HG03064 (cell line): Measurements from ENCODE around the gene ERCC6.
A peak's percentile ranks its signal among the peaks of the same experiment; 100 is the strongest.

Source experiments
- ATAC-seq: cut with Tn5 transposase; IDR thresholded peaks from one replicate; pipeline ENCODE4 v1.9.1; 2021; ENCODE audit warnings: low read depth; ENCODE audit not compliant: unreplicated experiment

The ERCC6 gene

GRCh38 chr10:49538381-49539319 lies at the start of gene ERCC6:
ERCC6 (minus strand) TSS chr10:49539121.
- ATAC-seq: peak; percentile 60

- no peak for ATAC-seq
Measured at GRCh38 chr10:49587981-49588380, 49.1 kb upstream of the ERCC6 start.

- ATAC-seq: no peak
Measured at GRCh38 chr10:49585387-49585786, 46.5 kb upstream of the ERCC6 start.

- no peak for ATAC-seq
Measured at GRCh38 chr10:49579621-49580020, 40.7 kb upstream of the ERCC6 start.

GRCh38 chr10:49578392-49578791 lies 39.5 kb upstream of the ERCC6 start:
- ATAC-seq: no peak

- ATAC-seq: no peak
Measured at GRCh38 chr10:49577182-49577925, 38.4 kb upstream of the ERCC6 start.

GRCh38 chr10:49575489-49576072 lies 36.7 kb upstream of the ERCC6 start:
- ATAC-seq: no peak

GRCh38 chr10:49572594-49573114 lies 33.7 kb upstream of the ERCC6 start:
- ATAC-seq: no peak

GRCh38 chr10:49571388-49571787 lies 32.5 kb upstream of the ERCC6 start:
- ATAC-seq: no peak

- ATAC-seq: no peak
Measured at GRCh38 chr10:49569031-49569631, 30.2 kb upstream of the ERCC6 start.

- no peak for ATAC-seq
Measured at GRCh38 chr10:49568235-49568634, 29.3 kb upstream of the ERCC6 start.

GRCh38 chr10:49567810-49568209 lies 28.9 kb upstream of the ERCC6 start:
- no peak for ATAC-seq

- ATAC-seq: no peak
Measured at GRCh38 chr10:49564461-49565009, 25.6 kb upstream of the ERCC6 start.

GRCh38 chr10:49562893-49563292 lies 24.0 kb upstream of the ERCC6 start:
- no peak for ATAC-seq

- no peak for ATAC-seq
Measured at GRCh38 chr10:49560526-49560925, 21.6 kb upstream of the ERCC6 start.

GRCh38 chr10:49559476-49559875 lies 20.6 kb upstream of the ERCC6 start:
- no peak for ATAC-seq

GRCh38 chr10:49558190-49558589 lies 19.3 kb upstream of the ERCC6 start:
- no peak for ATAC-seq

- ATAC-seq: no peak
Measured at GRCh38 chr10:49557681-49558080, 18.8 kb upstream of the ERCC6 start.

- ATAC-seq: no peak
Measured at GRCh38 chr10:49556723-49557122, 17.8 kb upstream of the ERCC6 start.

- ATAC-seq: no peak
Measured at GRCh38 chr10:49552277-49552676, 13.4 kb upstream of the ERCC6 start.
